ENCODE measurements around the gene TTC7B.

DNA sequence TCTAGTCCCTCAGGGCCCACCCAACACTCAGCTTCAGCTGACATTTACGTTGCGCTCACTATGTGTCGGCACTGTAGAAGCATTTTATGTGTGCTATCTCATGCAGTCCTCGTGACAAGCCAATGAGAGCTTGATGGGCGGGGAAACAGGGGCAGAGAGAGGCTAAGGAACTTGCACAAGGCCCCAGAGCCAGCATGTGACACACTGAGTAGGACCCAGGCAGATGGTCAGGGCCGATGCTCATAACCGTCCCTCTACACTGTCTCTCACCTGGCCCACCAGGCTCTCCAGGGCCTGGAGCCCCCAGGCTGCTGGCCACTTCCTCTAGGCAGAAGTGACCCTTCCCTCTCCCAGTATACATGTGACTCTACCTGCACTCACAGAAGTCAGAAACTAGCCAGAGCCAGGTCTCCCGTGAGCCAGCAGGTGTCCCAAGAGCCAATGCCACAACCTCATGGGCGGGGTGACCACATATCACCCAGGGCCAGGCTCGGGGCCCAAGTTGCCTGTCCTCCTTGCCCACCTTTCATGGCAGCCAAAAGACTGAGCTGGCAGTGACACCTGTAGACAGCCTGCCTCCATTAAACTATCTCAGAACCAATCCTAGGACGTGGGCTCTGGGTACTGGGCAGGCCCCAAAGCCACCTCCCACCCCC, 38.3 kb downstream of the TTC7B start:
- no peak for TF ChIP-seq SIN3A (IDR thresholded peaks at IDR 0.05; ENCODE audit: borderline replicate concordance, insufficient read depth, low read length)
- no peak for TF ChIP-seq POLR2AphosphoS5 (IDR thresholded peaks at IDR 0.05; ENCODE audit: low read depth, low read length)
- no peak for TF ChIP-seq TAF1 (IDR thresholded peaks at IDR 0.05; ENCODE audit: borderline replicate concordance, insufficient read depth, low read length)
- TF ChIP-seq, protein P1, sequence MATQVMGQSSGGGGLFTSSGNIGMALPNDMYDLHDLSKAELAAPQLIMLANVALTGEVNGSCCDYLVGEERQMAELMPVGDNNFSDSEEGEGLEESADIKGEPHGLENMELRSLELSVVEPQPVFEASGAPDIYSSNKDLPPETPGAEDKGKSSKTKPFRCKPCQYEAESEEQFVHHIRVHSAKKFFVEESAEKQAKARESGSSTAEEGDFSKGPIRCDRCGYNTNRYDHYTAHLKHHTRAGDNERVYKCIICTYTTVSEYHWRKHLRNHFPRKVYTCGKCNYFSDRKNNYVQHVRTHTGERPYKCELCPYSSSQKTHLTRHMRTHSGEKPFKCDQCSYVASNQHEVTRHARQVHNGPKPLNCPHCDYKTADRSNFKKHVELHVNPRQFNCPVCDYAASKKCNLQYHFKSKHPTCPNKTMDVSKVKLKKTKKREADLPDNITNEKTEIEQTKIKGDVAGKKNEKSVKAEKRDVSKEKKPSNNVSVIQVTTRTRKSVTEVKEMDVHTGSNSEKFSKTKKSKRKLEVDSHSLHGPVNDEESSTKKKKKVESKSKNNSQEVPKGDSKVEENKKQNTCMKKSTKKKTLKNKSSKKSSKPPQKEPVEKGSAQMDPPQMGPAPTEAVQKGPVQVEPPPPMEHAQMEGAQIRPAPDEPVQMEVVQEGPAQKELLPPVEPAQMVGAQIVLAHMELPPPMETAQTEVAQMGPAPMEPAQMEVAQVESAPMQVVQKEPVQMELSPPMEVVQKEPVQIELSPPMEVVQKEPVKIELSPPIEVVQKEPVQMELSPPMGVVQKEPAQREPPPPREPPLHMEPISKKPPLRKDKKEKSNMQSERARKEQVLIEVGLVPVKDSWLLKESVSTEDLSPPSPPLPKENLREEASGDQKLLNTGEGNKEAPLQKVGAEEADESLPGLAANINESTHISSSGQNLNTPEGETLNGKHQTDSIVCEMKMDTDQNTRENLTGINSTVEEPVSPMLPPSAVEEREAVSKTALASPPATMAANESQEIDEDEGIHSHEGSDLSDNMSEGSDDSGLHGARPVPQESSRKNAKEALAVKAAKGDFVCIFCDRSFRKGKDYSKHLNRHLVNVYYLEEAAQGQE (IDR thresholded peaks at IDR 0.05; ENCODE audit: insufficient read depth in 1 of 2, low read depth in 2 of 2, low read length in 2 of 2): no peak
- no peak for TF ChIP-seq FOXP2 (optimal IDR thresholded peaks at IDR 0.05; ENCODE audit: borderline replicate concordance, extremely low read depth, extremely low read length, insufficient read depth)
